ENCODE results near the gene SCNN1G. TPM values are rescaled to one million over a fixed set of nuclear protein-coding genes. Genes with fewer than 3 reads are reported as not detected.

The SCNN1G gene
- total RNA-seq, 2 donors from 2014 or later: not detected

DNA sequence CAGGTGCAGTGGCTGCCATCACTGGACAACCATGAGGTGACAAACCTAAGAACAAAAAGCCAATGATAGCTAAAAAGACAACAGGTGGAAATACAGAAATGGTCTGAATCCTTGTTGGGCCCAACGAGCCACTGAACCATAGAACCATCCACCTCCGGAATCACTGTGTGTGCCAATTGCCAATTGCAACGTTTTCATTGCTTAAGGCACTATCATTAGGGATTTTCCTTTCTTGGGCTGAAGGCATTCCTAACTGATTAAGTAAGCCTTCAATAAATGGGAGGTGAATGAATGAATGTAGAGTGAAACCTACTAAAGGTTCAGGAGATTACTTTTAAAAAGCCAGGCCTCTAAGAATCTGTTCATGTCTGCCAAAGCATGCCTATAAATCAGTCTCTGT, 36.9 kb upstream of the SCNN1G start:
- peaks cover 16% of the 10 kb centered on the region for H3K4me1 Mint-ChIP-seq
- H3K36me3 Mint-ChIP-seq (ENCODE audit: low read depth): no peaks in the 10 kb centered on the region
- no peak overlapping the region for H3K4me3 Mint-ChIP-seq
- H3K9me3 ChIP-seq (ENCODE audit: control insufficient read depth, low read length, poor library complexity, severe bottlenecking): no peaks in the 10 kb centered on the region
- H3K27me3 Mint-ChIP-seq: no peaks in the 10 kb centered on the region
- DNase-seq: no peak
- H3K27ac Mint-ChIP-seq: no peak overlapping the region
- ATAC-seq: no peak

DNA sequence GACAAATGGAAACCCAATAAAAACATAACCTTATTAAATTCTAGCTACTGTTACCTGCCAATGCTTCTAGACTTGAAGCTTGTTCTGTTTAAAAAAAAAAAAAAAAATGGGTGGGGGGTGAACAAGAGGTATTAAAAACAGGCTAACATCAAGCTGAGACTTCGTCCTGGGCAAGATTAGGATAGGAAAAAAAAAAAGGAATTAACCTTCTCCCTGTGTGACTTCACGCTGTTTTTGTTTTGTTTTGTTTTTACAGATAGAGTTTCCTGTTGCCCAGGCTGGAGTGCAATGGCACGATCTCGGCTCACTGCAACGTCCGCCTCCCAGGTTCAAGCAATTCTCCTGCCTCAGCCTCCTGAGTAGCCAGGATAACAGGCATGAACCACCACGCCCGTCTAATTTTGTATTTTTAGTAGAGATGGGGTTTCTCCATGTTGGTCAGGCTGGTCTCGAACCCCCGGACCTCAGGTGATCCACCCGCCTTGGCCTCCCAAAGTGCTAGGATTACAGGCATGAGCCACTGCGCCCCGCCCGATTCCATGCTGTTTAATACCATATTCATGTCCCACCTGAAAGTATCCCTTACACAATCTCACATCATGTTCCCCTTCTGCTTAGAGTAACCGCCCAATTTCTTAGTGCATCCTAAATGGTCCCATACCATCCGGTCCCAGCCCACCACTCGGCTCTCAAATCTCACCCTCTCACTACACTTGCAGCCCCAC, 35.5 kb upstream of the SCNN1G start:
- no peak overlapping the region for H3K27ac Mint-ChIP-seq
- DNase-seq (no peak), ATAC-seq (no peak)
- H3K36me3 Mint-ChIP-seq (ENCODE audit: low read depth): no peaks in the 10 kb centered on the region
- H3K27me3 Mint-ChIP-seq: peaks cover 4% of the 10 kb centered on the region
- peaks cover 16% of the 10 kb centered on the region for H3K4me1 Mint-ChIP-seq
- no peaks in the 10 kb centered on the region for H3K9me3 ChIP-seq (ENCODE audit: control insufficient read depth, low read length, poor library complexity, severe bottlenecking)
- H3K4me3 Mint-ChIP-seq: no peak overlapping the region

DNA sequence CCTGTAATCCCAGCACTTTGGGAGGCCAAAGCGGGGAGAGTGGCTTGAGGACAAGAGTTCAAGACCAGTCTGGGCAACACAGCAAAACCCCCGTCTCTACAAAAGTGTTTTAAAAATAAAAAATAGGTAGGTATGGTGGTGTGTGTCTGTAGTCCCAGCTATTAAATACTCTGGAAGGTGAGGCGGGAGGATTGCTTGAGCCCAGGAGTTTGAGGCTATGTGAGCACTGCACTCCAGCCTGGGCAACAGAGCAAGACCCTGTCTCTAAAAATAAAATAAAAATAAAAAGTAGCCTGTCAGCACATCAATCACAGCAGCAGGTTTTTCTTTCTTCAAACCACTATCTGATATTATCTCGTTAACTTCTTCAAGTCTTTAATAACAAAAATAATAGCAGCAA, 34.9 kb upstream of the SCNN1G start:
- Mint-ChIP-seq H3K4me1 (peaks cover 16% of the 10 kb centered on the region), H3K27ac (no peak overlapping the region), H3K27me3 (peaks cover 10% of the 10 kb centered on the region), H3K4me3 (peak overlapping the region; percentile 96), H3K36me3 (ENCODE audit: low read depth) (no peaks in the 10 kb centered on the region)
- no peak for DNase-seq
- H3K9me3 ChIP-seq (ENCODE audit: control insufficient read depth, low read length, poor library complexity, severe bottlenecking): no peaks in the 10 kb centered on the region
- no peak for ATAC-seq

DNA sequence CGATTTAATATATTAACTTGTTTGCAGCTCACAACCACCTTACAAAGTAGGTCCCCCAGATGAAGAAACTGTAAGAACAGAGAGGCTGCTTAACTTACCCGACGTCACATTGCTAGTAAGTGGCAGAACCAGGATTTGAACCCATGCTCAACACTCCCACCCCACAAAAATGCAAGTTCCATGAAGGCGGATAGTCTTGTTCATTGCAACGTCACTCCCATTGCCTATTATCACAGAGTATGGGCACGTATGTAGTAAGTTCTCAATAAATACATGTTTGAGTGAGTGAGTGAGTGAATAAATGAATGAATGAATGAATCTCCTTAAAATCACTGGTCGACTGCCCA, 34.4 kb upstream of the SCNN1G start:
- H3K27me3 Mint-ChIP-seq: peaks cover 10% of the 10 kb centered on the region
- H3K36me3 Mint-ChIP-seq (ENCODE audit: low read depth): no peaks in the 10 kb centered on the region
- DNase-seq (no peak), ATAC-seq (no peak)
- no peak overlapping the region for H3K27ac Mint-ChIP-seq
- H3K9me3 ChIP-seq (ENCODE audit: control insufficient read depth, low read length, poor library complexity, severe bottlenecking): no peaks in the 10 kb centered on the region
- H3K4me3 Mint-ChIP-seq: peak overlapping the region; percentile 96
- peaks cover 16% of the 10 kb centered on the region for H3K4me1 Mint-ChIP-seq

DNA sequence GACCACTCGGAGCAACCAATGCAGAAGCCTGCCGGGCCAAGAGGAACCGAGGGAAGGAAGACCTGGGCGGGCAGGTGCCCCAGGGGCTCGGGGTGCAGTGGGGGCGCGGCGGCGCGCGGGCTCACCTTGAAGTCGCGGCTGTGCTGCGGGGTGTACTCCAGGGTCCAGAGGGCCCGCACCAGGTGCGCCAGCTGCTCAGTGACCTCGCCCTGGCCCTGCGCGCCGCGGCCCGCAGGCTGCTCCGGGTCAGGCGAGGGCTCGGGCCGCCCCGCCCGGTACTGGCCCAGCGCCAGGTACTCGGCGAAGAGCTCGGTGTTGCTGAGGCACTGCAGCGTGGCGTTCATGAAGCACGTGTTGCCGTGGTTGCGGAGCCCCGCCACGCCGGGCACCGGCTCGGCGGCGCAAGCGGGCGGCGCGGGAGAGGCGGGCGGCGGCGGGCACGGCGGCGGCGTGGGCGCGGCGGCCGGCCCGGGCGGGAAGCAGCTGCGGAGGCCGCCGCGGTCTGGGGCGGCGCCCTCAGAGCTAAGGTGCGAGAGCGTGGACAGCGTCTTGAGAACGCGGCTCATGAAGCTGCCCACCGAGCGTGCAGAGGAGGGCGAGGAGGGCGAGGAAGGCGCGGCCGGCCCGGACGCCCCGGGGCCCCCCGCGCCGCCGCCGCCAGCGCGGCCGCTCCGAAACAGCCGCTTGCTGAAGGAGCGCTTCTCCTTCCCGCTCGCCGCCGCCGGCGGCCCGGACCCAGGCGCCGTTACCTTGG, 33.9 kb upstream of the SCNN1G start:
- ATAC-seq (peak; percentile 51), DNase-seq (peak; percentile 42 to 46 (median 44))
- Mint-ChIP-seq H3K27me3 (peaks cover 10% of the 10 kb centered on the region), H3K4me1 (peaks cover 16% of the 10 kb centered on the region), H3K36me3 (ENCODE audit: low read depth) (no peaks in the 10 kb centered on the region), H3K4me3 (peak overlapping the region; percentile 96), H3K27ac (no peak overlapping the region)
- H3K9me3 ChIP-seq (ENCODE audit: control insufficient read depth, low read length, poor library complexity, severe bottlenecking): no peaks in the 10 kb centered on the region

DNA sequence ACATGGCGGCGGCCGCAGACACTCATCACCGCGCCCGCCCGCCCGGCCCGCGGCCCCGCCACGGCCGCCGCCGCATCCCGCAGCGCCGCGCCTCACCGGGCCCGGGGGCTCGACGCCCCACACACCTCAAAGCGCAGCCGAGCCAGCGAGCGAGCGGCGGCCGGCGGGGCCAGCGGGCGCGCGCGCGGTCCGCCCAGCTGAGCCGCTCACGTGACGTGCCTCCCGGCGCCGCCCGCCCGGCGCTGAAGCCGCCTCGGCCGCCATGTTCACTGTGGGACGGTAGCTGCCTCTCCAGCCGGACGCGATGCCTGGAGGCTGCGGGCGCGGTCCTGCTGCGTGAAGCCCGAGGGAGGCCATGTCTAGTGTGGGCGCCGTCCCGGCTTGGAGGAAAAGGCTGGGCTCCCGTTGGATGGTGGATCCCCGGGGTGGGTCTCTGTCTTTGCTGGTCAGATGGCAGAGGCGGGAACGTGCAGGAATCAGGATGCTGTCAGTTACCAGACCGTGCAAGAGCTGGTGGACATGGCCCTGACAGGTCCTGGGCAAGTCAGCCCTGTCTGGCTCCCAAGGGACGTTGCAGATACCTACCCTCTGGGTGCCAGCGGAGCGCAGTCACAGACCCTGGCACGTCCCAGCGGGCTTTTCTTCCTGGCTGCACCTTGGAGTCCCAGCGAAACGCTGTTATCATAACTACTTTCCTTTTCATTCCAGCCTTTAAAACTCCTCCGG, 33.1 kb upstream of the SCNN1G start, which contains the start of gene USP31:
Gene USP31, minus strand, starts transcription at position 186 of the 726 bp plus-strand sequence. Its CDS starts 182 bp downstream, at position 4.
- peaks cover 14% of the 10 kb centered on the region for H3K27me3 Mint-ChIP-seq
- no peaks in the 10 kb centered on the region for H3K36me3 Mint-ChIP-seq (ENCODE audit: low read depth)
- peak within 1 kb of the TSS; percentile 96 for H3K4me3 Mint-ChIP-seq
- peaks cover 16% of the 10 kb centered on the region for H3K4me1 Mint-ChIP-seq
- DNase-seq (peak; percentile 83 to 84 (median 84)), ATAC-seq (peak; percentile 96)
- no peaks in the 10 kb centered on the region for H3K9me3 ChIP-seq (ENCODE audit: control insufficient read depth, low read length, poor library complexity, severe bottlenecking)
- H3K27ac Mint-ChIP-seq: no peak within 1 kb of the TSS

DNA sequence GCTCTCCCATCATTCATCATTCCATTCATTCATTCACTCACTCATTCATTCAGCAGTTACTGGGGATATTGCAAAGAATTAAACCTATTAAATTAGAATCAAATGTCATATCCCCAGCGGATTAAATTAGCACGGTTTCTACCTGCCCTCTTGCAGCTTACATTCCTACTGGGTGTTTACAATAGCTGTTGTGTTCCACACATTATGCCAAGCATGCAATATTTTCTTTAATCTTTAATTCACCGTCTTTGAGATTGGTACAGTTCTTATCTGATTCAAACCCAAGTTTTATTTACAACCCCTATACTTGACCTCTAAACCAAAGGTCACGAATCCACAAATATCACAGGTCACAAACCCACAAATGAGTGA, 32.6 kb upstream of the SCNN1G start:
- H3K4me3 Mint-ChIP-seq: peak overlapping the region; percentile 93
- peaks cover 14% of the 10 kb centered on the region for H3K4me1 Mint-ChIP-seq
- H3K27me3 Mint-ChIP-seq: peaks cover 19% of the 10 kb centered on the region
- ATAC-seq (no peak), DNase-seq (no peak)
- H3K9me3 ChIP-seq (ENCODE audit: control insufficient read depth, low read length, poor library complexity, severe bottlenecking): no peaks in the 10 kb centered on the region
- H3K27ac Mint-ChIP-seq: no peak overlapping the region
- H3K36me3 Mint-ChIP-seq (ENCODE audit: low read depth): no peaks in the 10 kb centered on the region

DNA sequence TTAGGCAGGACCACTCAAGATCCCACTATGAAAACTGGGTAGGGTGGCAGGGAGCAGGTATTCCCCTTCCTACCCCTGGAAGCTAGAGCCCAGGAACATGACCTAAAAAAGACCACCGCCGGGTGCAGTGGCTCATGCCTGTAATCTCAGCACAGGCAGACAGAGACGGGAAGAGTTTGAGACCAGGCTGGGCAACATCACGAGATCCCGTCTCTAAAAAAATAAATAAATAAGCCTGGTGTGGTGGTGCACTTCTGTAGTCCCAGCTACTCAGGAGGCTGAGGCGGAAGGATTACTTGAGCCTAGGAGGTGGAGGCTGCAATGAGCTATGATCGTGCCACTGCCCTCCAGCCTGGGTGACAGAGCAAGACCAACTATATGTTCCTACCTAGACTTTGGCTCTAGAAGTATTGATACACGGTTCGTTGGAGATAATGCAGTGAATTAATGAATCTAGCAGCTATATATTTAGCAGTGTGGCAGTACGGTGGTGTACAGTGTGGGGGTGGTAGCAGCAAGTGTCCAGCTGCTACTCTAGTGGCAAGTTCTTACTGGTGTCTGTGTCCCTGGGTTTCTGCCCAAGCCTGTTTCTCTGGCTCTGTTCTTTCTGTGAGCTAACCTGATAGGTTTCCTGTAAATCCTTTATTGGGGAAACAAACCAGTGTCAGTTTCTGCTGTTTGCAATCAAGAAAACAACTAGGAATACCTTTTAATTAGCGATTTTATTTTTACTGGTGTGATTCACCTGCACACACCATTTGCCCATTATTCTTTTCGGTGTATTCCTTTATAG, 30.0 kb upstream of the SCNN1G start:
- no peak for DNase-seq
- H3K27me3 Mint-ChIP-seq: peaks cover 28% of the 10 kb centered on the region
- H3K27ac Mint-ChIP-seq: no peak overlapping the region
- no peaks in the 10 kb centered on the region for H3K9me3 ChIP-seq (ENCODE audit: control insufficient read depth, low read length, poor library complexity, severe bottlenecking)
- H3K4me1 Mint-ChIP-seq: peaks cover 11% of the 10 kb centered on the region
- no peak overlapping the region for H3K4me3 Mint-ChIP-seq
- no peak for ATAC-seq
- H3K36me3 Mint-ChIP-seq (ENCODE audit: low read depth): no peaks in the 10 kb centered on the region

DNA sequence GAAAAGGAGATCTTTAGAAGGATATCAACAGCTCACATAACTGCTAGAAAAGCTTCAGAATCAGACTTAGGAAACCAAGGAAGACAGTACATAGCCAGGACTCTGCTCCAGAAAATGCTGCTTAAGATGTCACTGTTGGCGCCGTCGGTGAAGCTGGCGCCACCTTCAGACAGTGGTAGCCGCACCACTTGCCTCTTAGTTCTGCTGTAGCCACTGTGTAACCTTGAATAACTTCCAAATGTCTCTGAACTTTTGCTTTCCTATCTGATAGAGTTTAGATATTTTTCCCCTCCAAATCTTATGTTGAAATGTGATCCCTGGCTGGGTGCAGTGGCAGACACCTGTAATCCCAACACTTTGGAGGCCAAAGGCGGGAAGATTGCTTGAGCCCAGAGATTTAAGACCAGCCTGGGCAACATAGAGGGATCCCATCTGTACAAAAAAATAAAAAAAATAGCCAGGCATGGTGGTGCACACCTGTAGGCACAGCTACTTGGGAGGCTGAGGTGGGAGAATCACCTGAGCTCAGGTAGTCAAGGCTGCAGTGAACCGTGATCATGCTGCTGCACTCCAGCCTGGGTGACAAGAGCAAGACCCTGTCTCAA, 27.0 kb upstream of the SCNN1G start:
- ATAC-seq (peak; percentile 44), DNase-seq (no peak)
- Mint-ChIP-seq H3K36me3 (ENCODE audit: low read depth) (no peaks in the 10 kb centered on the region), H3K27me3 (peaks cover 51% of the 10 kb centered on the region), H3K4me3 (no peak overlapping the region), H3K27ac (no peak overlapping the region), H3K4me1 (peaks cover 3% of the 10 kb centered on the region)
- H3K9me3 ChIP-seq (ENCODE audit: control insufficient read depth, low read length, poor library complexity, severe bottlenecking): no peaks in the 10 kb centered on the region

DNA sequence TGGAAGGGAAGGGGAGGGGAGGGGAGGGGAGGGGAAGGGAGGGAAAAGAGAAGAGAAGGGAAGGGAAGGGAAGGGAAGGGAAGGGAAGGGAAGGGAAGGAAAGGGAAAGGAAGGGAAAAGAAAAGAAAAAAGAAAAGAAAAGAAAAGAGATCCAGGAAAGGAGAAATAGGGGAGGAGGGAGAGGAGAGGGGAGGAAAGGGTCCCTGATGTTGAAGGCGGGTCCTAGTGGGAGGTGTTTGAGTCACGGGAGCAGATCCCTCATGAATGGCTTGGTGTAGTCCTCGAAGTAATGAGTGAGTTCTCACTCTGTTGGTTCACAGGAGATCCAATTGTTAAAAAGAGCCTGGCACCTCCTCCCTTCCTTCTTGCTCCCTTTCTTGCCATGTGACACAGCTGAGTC, 26.4 kb upstream of the SCNN1G start:
- H3K36me3 Mint-ChIP-seq (ENCODE audit: low read depth): no peaks in the 10 kb centered on the region
- H3K9me3 ChIP-seq (ENCODE audit: control insufficient read depth, low read length, poor library complexity, severe bottlenecking): no peaks in the 10 kb centered on the region
- peaks cover 3% of the 10 kb centered on the region for H3K4me1 Mint-ChIP-seq
- ATAC-seq (no peak), DNase-seq (no peak)
- H3K27ac Mint-ChIP-seq: no peak overlapping the region
- no peak overlapping the region for H3K4me3 Mint-ChIP-seq
- H3K27me3 Mint-ChIP-seq: peaks cover 54% of the 10 kb centered on the region

DNA sequence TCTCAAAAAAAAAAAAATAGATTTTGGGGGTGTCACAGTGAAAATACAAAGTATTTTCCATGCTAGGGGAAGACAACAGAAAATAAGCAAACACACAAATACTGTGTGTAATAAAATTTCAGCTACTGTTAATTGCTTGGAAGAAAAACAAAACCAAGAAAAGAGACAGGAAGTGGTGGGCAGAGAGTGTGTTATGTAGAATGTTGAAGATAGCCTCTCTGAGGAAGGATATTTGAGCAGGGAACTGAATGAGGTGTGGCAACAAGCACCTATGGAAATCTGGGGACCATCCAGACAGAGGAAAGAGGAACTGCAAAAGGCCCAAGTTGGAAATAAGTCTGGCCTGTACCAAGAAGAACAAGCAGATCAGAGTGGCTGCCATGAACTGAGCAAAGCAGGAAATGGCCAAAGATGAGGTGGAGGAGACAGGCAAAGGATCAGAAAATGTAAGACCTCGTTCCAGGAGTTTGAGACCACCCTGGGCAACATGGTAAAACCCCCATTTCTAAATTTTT, 25.5 kb upstream of the SCNN1G start:
- H3K9me3 ChIP-seq (ENCODE audit: control insufficient read depth, low read length, poor library complexity, severe bottlenecking): no peaks in the 10 kb centered on the region
- no peak for DNase-seq
- H3K27ac Mint-ChIP-seq: no peak overlapping the region
- peaks cover 56% of the 10 kb centered on the region for H3K27me3 Mint-ChIP-seq
- peaks cover 3% of the 10 kb centered on the region for H3K4me1 Mint-ChIP-seq
- ATAC-seq: no peak
- no peaks in the 10 kb centered on the region for H3K36me3 Mint-ChIP-seq (ENCODE audit: low read depth)
- H3K4me3 Mint-ChIP-seq: no peak overlapping the region

DNA sequence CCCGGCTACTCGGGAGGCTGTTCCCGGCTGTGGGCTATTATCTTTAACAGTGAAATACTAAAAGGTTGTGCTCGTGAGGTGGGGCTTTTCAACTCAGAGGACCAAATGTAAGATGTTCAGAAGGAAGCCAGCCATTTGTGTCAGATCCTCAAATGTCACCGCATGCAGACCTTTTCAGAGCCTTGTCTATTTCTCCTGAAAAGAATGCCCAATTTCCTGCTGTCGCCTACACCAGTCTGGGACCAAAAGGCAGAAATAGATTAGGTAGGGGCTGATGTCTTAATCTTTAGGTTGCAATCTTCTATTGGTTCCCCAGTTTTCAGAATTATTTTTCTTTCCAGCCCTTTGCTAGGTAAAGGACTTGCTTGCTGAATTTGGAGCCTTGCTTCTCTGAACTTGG, 24.4 kb upstream of the SCNN1G start:
- H3K27me3 Mint-ChIP-seq: peaks cover 61% of the 10 kb centered on the region

More for the DNA sequence above, 24.4 kb upstream of the SCNN1G start:
- ATAC-seq (no peak), DNase-seq (no peak)
- no peaks in the 10 kb centered on the region for H3K9me3 ChIP-seq (ENCODE audit: control insufficient read depth, low read length, poor library complexity, severe bottlenecking)
- Mint-ChIP-seq H3K4me1 (peaks cover 3% of the 10 kb centered on the region), H3K36me3 (ENCODE audit: low read depth) (no peaks in the 10 kb centered on the region), H3K27ac (no peak overlapping the region), H3K4me3 (no peak overlapping the region)
